PC-9 (cell line): ENCODE measurements around the gene S100A11. TPM values are rescaled to one million over a fixed set of nuclear protein-coding genes. Genes with fewer than 3 reads are reported as not detected.

Experiments used
- BruUV-seq: library from RNA; stranded (reverse); fragments of 400-500 nt; replicated peaks from 2 replicates; lab custom pipeline; 2021; lab: Mats Ljungman, UMichigan
- CTCF ChIA-PET: fragments of 300-600 bp; sonication (Branson Sonifier 250); formaldehyde crosslinking; loops from one replicate; lab custom pipeline; 2022; ENCODE audit warnings: antibody characterized with exemption; lab: Charles Lee
- POLR2A ChIA-PET: fragments of 300-600 bp; sonication (Branson Sonifier 250); formaldehyde crosslinking; loops from one replicate; lab custom pipeline; 2022; ENCODE audit warnings: antibody characterized with exemption; ENCODE audit not compliant: unreplicated experiment; lab: Charles Lee
- DNase-seq, 2 experiments: peaks; one replicate each; pipeline versions ENCODE4 v3.0.0 to v3.0.0-alpha.2; 2015 to 2022; ENCODE audit warnings: mixed read lengths in 1 of 2
- H2AFZ ChIP-seq: fragments of 200-600 bp; sonication (generic); 2 replicates; pipeline ENCODE4 v1.8.1; 2017; ENCODE audit warnings: antibody characterized with exemption
- H3F3A ChIP-seq: fragments of 200-600 bp; sonication (generic); 2 replicates; pipeline ENCODE4 v1.8.1; 2017; ENCODE audit warnings: antibody characterized with exemption, mild to moderate bottlenecking, low read depth; ENCODE audit not compliant: insufficient read depth
- H3K27ac ChIP-seq: fragments of 200-600 bp; sonication (generic); 2 replicates; pipeline ENCODE4 v1.6.1; 2016; ENCODE audit warnings: mixed run types
- H3K27me3 ChIP-seq: fragments of 200-600 bp; sonication (generic); 2 replicates; pipeline ENCODE4 v1.6.1; 2016; ENCODE audit warnings: low read depth, mixed run types; ENCODE audit not compliant: insufficient read depth
- H3K36me3 ChIP-seq: fragments of 200-600 bp; sonication (generic); 2 replicates; pipeline ENCODE4 v1.6.1; 2016; ENCODE audit warnings: low read depth, mixed run types
- H3K4me1 ChIP-seq: fragments of 200-600 bp; sonication (generic); replicated peaks from 2 replicates; pipeline ENCODE4 v1.6.1; 2016; ENCODE audit warnings: mixed run types; ENCODE audit not compliant: insufficient read depth
- H3K4me2 ChIP-seq: fragments of 200-600 bp; sonication (generic); 2 replicates; pipeline ENCODE4 v1.6.1; 2017; ENCODE audit warnings: mixed run types
- H3K4me3 ChIP-seq: fragments of 200-600 bp; sonication (generic); 2 replicates; pipeline ENCODE4 v1.6.1; 2016; ENCODE audit warnings: mixed run types
- H3K79me2 ChIP-seq: fragments of 200-600 bp; sonication (generic); 2 replicates; pipeline ENCODE4 v1.6.1; 2017; ENCODE audit warnings: low read depth, mixed run types
- H3K9me2 ChIP-seq: fragments of 200-600 bp; sonication (generic); 2 replicates; pipeline ENCODE4 v1.8.1; 2017; ENCODE audit warnings: mild to moderate bottlenecking; ENCODE audit not compliant: insufficient read depth
- H3K9me3 ChIP-seq: fragments of 200-600 bp; sonication (generic); 2 replicates; pipeline ENCODE4 v1.8.1; 2016; ENCODE audit warnings: low read depth; ENCODE audit not compliant: insufficient read depth
- H4K20me1 ChIP-seq: fragments of 200-600 bp; sonication (generic); 2 replicates; pipeline ENCODE4 v1.8.1; 2017; ENCODE audit not compliant: insufficient read depth
- CTCF ChIP-seq: fragments of 200-600 bp; sonication (generic); conservative IDR thresholded peaks from 2 replicates; pipeline ENCODE4 v1.6.1; 2017; ENCODE audit warnings: mixed run types, antibody characterized with exemption, mild to moderate bottlenecking, moderate library complexity
- EZH2 ChIP-seq: fragments of 200-600 bp; sonication (generic); IDR thresholded peaks from 2 replicates; pipeline ENCODE4 v1.8.0; 2017; ENCODE audit warnings: antibody characterized with exemption, low read depth
- intact Hi-C: fragments of 100-400 bp; cut with micrococcal nuclease; formaldehyde crosslinking; loops from one replicate; pipeline ENCODE4 v1.10.0; 2022; ENCODE audit not compliant: unreplicated experiment
- total RNA-seq: library from RNA; stranded (reverse); gene quantifications from 2 replicates; pipeline ENCODE4 v1.2.3, GENCODE V29; 2021

The S100A11 gene
- total RNA-seq, 1 experiment from 2014 or later = 868 TPM

- TF ChIP-seq EZH2 (no peak), CTCF (peak; percentile 94)
- POLR2A ChIA-PET = interaction anchor here (0.6 to 3.6 kb wide), 14 partner anchors 13 to 195 kb away, joined by 3 to 63 read pairs (median 6); no protein-coding TSS in a partner anchor
- DNase-seq = peak; percentile 78 to 90
- no peaks in the 10 kb centered on the region for H3K27me3 ChIP-seq
- H3K79me2 ChIP-seq = peaks cover 57% of the 10 kb centered on the region
- peaks cover 50% of the 10 kb centered on the region for H3K36me3 ChIP-seq
- no TSS peak for BruUV-seq
- H3K27ac ChIP-seq = peak overlapping the region; percentile 97
- peaks cover 66% of the 10 kb centered on the region for H3K4me1 ChIP-seq
- CTCF ChIA-PET = interaction anchor here (0.5 to 1.3 kb wide), 4 partner anchors 12 to 424 kb away, joined by 3 to 9 read pairs (median 6); no protein-coding TSS in a partner anchor
- no peak overlapping the region for H2AFZ ChIP-seq
- H3K9me2 ChIP-seq = no peaks in the 10 kb centered on the region
- intact Hi-C loops = loop anchor here (1.0 to 10.0 kb wide), 6 partner anchors 11 to 840 kb away; partner anchors contain the start of genes PIP5K1A and VPS72
- H3F3A ChIP-seq = peaks cover 64% of the 10 kb centered on the region
- peaks cover 13% of the 10 kb centered on the region for H4K20me1 ChIP-seq
- peak overlapping the region; percentile 89 for H3K4me3 ChIP-seq
- peak overlapping the region; percentile 90 for H3K4me2 ChIP-seq
- no peaks in the 10 kb centered on the region; the same call in 1 of the 2 replicates for H3K9me3 ChIP-seq
Measured at GRCh38 chr1:152034654-152035538, 1.9 kb downstream of the S100A11 start.

GRCh38 chr1:152034324-152034653 is 2.5 kb downstream of the S100A11 start:
- H3K4me2 ChIP-seq = peak overlapping the region; percentile 90
- intact Hi-C loops = loop anchor here (1.0 to 10.0 kb wide), 5 partner anchors 10 to 839 kb away; partner anchors contain the start of genes PIP5K1A and VPS72
- no peak for TF ChIP-seq CTCF
- no peak for TF ChIP-seq EZH2

GRCh38 chr1:152029929-152030211 is 6.9 kb downstream of the S100A11 start:
- H3K4me1 ChIP-seq = peaks cover 83% of the 10 kb centered on the region
- no peak for DNase-seq
- no peaks in the 10 kb centered on the region; the same call in 1 of the 2 replicates for H3K9me3 ChIP-seq
- peaks cover 83% of the 10 kb centered on the region for H3F3A ChIP-seq
- H4K20me1 ChIP-seq = peaks cover 12% of the 10 kb centered on the region
- no peak overlapping the region for H2AFZ ChIP-seq
- peaks cover 41% of the 10 kb centered on the region for H3K36me3 ChIP-seq
- ChIA-PET CTCF (no interaction called here), POLR2A (interaction anchor here (0.7 kb wide), 1 partner anchor 94 kb away, joined by 10 read pairs; no protein-coding TSS in a partner anchor)
- no peaks in the 10 kb centered on the region for H3K27me3 ChIP-seq
- TF ChIP-seq CTCF (no peak), EZH2 (no peak)
- intact Hi-C loops = loop anchor here (10.0 kb wide), 1 partner anchor 835 kb away; the partner anchor contains the start of genes PIP5K1A and VPS72
- H3K4me3 ChIP-seq = peak overlapping the region; percentile 20; the same call in 1 of the 2 replicates
- H3K4me2 ChIP-seq = peak overlapping the region; percentile 63
- peak overlapping the region; percentile 97 for H3K27ac ChIP-seq
- H3K9me2 ChIP-seq = no peaks in the 10 kb centered on the region
- BruUV-seq = no TSS peak
- H3K79me2 ChIP-seq = peaks cover 31% of the 10 kb centered on the region

More at GRCh38 chr1:152034324-152034653, 2.5 kb downstream of the S100A11 start:
- Histone ChIP-seq H3K27ac (peak overlapping the region; percentile 97), H3K36me3 (peaks cover 50% of the 10 kb centered on the region), H3K4me3 (peak overlapping the region; percentile 89), H3K9me2 (no peaks in the 10 kb centered on the region), H4K20me1 (peaks cover 13% of the 10 kb centered on the region), H3K79me2 (peaks cover 57% of the 10 kb centered on the region), H3K27me3 (no peaks in the 10 kb centered on the region), H3F3A (peaks cover 70% of the 10 kb centered on the region), H2AFZ (no peak overlapping the region), H3K9me3 (no peaks in the 10 kb centered on the region; the same call in 1 of the 2 replicates), H3K4me1 (peaks cover 67% of the 10 kb centered on the region)
- ChIA-PET CTCF (interaction anchor here (1.2 to 1.3 kb wide), 3 partner anchors 32 to 108 kb away, joined by 3 to 9 read pairs (median 5); no protein-coding TSS in a partner anchor), POLR2A (interaction anchor here (0.5 to 3.6 kb wide), 13 partner anchors 13 to 109 kb away, joined by 3 to 63 read pairs (median 5); no protein-coding TSS in a partner anchor)
- BruUV-seq = no TSS peak
- DNase-seq = no peak
